Osteoblast (primary cell): Measurements from ENCODE around the gene ABI2. TPM values are rescaled to one million over a fixed set of nuclear protein-coding genes. Genes with fewer than 3 reads are reported as not detected.

Source experiments
- DNase-seq: peaks from one replicate; pipeline ENCODE4 v3.0.0; 2011; ENCODE audit warnings: low spot score, mixed read lengths; ENCODE audit not compliant: insufficient read length; ENCODE audit errors: missing footprints
- H2AFZ ChIP-seq: 2 replicates; pipeline ENCODE4 v1.6.0; 2011; ENCODE audit warnings: mild to moderate bottlenecking, low read length
- H3K27ac ChIP-seq: 2 replicates; pipeline ENCODE4 v1.5.1; 2011; ENCODE audit warnings: mild to moderate bottlenecking, low read depth, low read length, moderate library complexity
- H3K27me3 ChIP-seq: 2 replicates; pipeline ENCODE4 v1.6.0; 2012; ENCODE audit warnings: mild to moderate bottlenecking, control low read depth, inconsistent platforms, low read length, moderate library complexity; ENCODE audit not compliant: insufficient read depth
- H3K36me3 ChIP-seq: 2 replicates; pipeline ENCODE4 v1.5.1; 2011; ENCODE audit warnings: mild to moderate bottlenecking, low read length, control low read depth, moderate library complexity; ENCODE audit not compliant: insufficient read depth
- H3K4me1 ChIP-seq: 2 replicates; pipeline ENCODE4 v1.5.1; 2011; ENCODE audit warnings: mild to moderate bottlenecking, low read length, control low read depth, moderate library complexity; ENCODE audit not compliant: insufficient read depth
- H3K4me2 ChIP-seq: 2 replicates; pipeline ENCODE4 v1.6.0; 2011; ENCODE audit warnings: mild to moderate bottlenecking, low read length; ENCODE audit not compliant: insufficient read depth
- H3K4me3 ChIP-seq: fragments of 200-600 bp; sonication (generic); 3 replicates; pipeline ENCODE4 v1.5.1; 2012; ENCODE audit warnings: mild to moderate bottlenecking, low read length, inconsistent platforms; ENCODE audit not compliant: insufficient read depth
- H3K79me2 ChIP-seq: 2 replicates; pipeline ENCODE4 v1.6.0; 2012; ENCODE audit warnings: mild to moderate bottlenecking, low read length, control low read depth, inconsistent platforms; ENCODE audit not compliant: insufficient read depth
- H3K9me3 ChIP-seq: 2 replicates; pipeline ENCODE4 v1.5.1; 2011; ENCODE audit warnings: low read depth, low read length, control low read depth
- H4K20me1 ChIP-seq: 2 replicates; pipeline ENCODE4 v1.6.0; 2012; ENCODE audit warnings: mild to moderate bottlenecking, low read length, control low read depth; ENCODE audit not compliant: insufficient read depth
- total RNA-seq: library from RNA; depleted of rRNA; stranded (reverse); fragments of >200 nt; gene quantifications from 2 replicates; pipeline ENCODE4 v1.2.3, GENCODE V29; 2012
- TF ChIP-seq, protein P1 (sequence below): IDR thresholded peaks from 2 replicates; pipeline ENCODE4 v1.5.1; 2011; ENCODE audit warnings: mild to moderate bottlenecking, low read depth, low read length, moderate library complexity; ENCODE audit errors: extremely low read depth

Gene ABI2
- total RNA-seq, 1 donor, result 38.7 TPM

DNA sequence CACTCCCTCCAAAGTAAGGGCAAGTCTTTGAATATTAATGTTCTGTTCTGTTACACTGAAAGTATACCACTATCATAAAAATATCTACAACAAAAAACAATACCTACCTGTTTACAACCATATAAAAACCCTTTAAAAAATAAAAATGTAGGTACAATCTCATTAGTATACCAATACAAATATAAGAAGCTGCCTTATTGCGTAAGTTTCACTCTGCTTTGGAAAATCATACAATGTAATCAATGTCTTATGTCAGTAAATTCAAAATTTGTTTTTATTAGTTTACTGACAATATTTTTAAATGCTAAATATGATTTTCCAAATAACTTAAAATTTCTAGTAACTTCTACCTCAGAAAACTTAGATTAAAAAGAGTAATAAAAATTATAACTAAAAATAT lies 134.1 kb downstream of the ABI2 start:
- H2AFZ ChIP-seq, result no peak overlapping the region
- H3K4me2 ChIP-seq, result no peak overlapping the region
- H3K4me3 ChIP-seq, result no peak overlapping the region
- DNase-seq, result no peak
- H3K79me2 ChIP-seq, result peaks cover 49% of the 10 kb centered on the region
- H3K4me1 ChIP-seq, result peaks cover 5% of the 10 kb centered on the region
- peaks cover 65% of the 10 kb centered on the region for H3K36me3 ChIP-seq
- peak overlapping the region; percentile 38 for H3K27ac ChIP-seq
- no peaks in the 10 kb centered on the region for H4K20me1 ChIP-seq
- no peaks in the 10 kb centered on the region for H3K9me3 ChIP-seq
- TF ChIP-seq, protein P1, sequence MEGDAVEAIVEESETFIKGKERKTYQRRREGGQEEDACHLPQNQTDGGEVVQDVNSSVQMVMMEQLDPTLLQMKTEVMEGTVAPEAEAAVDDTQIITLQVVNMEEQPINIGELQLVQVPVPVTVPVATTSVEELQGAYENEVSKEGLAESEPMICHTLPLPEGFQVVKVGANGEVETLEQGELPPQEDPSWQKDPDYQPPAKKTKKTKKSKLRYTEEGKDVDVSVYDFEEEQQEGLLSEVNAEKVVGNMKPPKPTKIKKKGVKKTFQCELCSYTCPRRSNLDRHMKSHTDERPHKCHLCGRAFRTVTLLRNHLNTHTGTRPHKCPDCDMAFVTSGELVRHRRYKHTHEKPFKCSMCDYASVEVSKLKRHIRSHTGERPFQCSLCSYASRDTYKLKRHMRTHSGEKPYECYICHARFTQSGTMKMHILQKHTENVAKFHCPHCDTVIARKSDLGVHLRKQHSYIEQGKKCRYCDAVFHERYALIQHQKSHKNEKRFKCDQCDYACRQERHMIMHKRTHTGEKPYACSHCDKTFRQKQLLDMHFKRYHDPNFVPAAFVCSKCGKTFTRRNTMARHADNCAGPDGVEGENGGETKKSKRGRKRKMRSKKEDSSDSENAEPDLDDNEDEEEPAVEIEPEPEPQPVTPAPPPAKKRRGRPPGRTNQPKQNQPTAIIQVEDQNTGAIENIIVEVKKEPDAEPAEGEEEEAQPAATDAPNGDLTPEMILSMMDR, result no peak
- H3K27me3 ChIP-seq, result no peaks in the 10 kb centered on the region

DNA sequence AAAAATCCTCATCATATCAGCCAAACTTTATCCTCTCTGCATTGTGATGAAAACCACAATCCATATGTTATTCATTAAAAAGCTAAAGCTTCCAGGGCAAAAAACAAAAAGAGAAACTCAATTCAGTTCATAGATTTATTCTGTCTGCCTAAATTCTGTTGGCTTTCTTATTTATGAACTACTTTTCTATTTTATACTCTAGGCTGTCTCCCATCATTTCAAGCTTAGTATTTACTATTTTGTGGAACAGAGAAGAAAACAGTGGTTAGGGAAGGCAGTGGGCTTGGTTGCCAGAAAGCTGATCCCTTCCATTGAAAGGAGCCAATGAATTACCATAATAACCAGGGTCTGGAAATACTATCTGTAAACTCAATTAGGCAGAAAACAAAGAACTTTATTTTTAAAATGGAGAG lies 135.1 kb downstream of the ABI2 start:
- Histone ChIP-seq H3K9me3 (no peaks in the 10 kb centered on the region), H3K36me3 (peaks cover 61% of the 10 kb centered on the region), H3K4me1 (peaks cover 5% of the 10 kb centered on the region), H3K79me2 (peaks cover 53% of the 10 kb centered on the region), H3K27ac (peak overlapping the region; percentile 54), H2AFZ (no peak overlapping the region), H3K4me2 (no peak overlapping the region), H4K20me1 (no peaks in the 10 kb centered on the region), H3K4me3 (no peak overlapping the region), H3K27me3 (no peaks in the 10 kb centered on the region)
- DNase-seq, result no peak
- TF ChIP-seq, protein P1, result no peak

DNA sequence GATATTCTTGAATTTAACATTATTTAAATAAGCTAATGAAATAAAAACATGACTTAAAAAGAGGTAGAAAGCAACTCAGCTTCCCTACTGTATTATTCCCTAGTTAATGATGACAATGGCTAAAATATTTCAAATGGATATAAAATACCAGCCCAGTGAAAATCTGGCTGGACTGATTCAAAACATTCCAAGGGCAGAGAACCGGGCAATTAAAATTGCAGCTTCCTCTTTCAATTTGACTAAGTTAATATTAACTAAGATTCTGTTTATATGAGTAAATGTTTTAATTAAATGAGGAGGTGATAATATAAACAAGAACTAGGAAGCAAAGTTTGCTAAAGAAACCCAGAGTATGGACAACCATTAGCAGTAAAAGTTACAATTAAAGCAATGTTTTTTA lies 141.4 kb downstream of the ABI2 start:
- Histone ChIP-seq H3K27me3 (no peaks in the 10 kb centered on the region), H3K27ac (peak overlapping the region; percentile 10), H3K9me3 (no peaks in the 10 kb centered on the region), H3K4me1 (peaks cover 6% of the 10 kb centered on the region), H2AFZ (no peak overlapping the region), H4K20me1 (peaks cover 5% of the 10 kb centered on the region), H3K79me2 (peaks cover 87% of the 10 kb centered on the region), H3K4me2 (no peak overlapping the region), H3K4me3 (no peak overlapping the region), H3K36me3 (peaks cover 59% of the 10 kb centered on the region)
- DNase-seq, result no peak
- TF ChIP-seq, protein P1, result no peak

DNA sequence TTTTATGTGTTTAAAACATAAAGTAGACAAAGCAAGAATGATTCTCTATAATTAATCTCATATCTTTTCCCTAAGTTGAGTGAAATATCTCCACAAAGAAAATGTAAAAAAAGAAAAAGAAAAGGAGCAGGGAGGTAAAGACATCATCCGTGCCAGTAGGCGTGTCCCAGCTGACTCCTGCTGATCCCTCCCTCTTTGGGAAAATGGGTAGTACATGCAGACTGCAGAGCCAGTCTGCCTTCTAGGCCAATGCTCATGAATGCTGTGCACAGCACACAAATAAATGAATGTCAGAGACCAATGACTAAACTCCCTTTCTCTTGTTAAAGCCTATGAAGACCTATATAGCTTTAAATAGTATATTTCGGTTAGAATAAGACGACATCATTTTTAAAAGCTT lies 142.2 kb downstream of the ABI2 start:
- TF ChIP-seq, protein P1, result no peak
- H3K36me3 ChIP-seq, result peaks cover 57% of the 10 kb centered on the region
- no peak overlapping the region for H3K4me3 ChIP-seq
- H3K27me3 ChIP-seq, result no peaks in the 10 kb centered on the region
- H3K79me2 ChIP-seq, result peaks cover 83% of the 10 kb centered on the region
- no peak overlapping the region for H2AFZ ChIP-seq
- no peak for DNase-seq
- H3K9me3 ChIP-seq, result no peaks in the 10 kb centered on the region
- H3K27ac ChIP-seq, result no peak overlapping the region
- H4K20me1 ChIP-seq, result peaks cover 5% of the 10 kb centered on the region
- peaks cover 6% of the 10 kb centered on the region for H3K4me1 ChIP-seq
- H3K4me2 ChIP-seq, result no peak overlapping the region
